CD4-positive, alpha-beta T cell (primary cell): ENCODE data around the gene ZBTB2. TPM values are rescaled to one million over a fixed set of nuclear protein-coding genes. Genes with fewer than 3 reads are reported as not detected.

Experiments used
- ATAC-seq: fragments of 200-7000 bp; cut with Tn5 transposase; one replicate; pipeline ENCODE4 v1.10.0; 2022; ENCODE audit warnings: mild to moderate bottlenecking; ENCODE audit not compliant: poor library complexity
- CTCF ChIA-PET: fragments of 350-600 bp; sonication (Branson Sonifier 250); formaldehyde crosslinking; loops from one replicate; lab custom pipeline; 2021; ENCODE audit warnings: antibody characterized with exemption, inconsistent platforms; lab: Charles Lee
- POLR2A ChIA-PET: fragments of 350-600 bp; sonication (Branson Sonifier 250); formaldehyde crosslinking; loops from one replicate; lab custom pipeline; 2021; ENCODE audit warnings: antibody characterized with exemption, inconsistent platforms; lab: Charles Lee
- DNase-seq, 14 experiments: peaks; one replicate each; pipeline ENCODE4 v3.0.0-alpha.2; 2013 to 2020; ENCODE audit warnings: mixed read lengths in 2 of 14
- H3K27ac ChIP-seq, 2 donors: one replicate each; pipeline versions ENCODE4 v1.5.1 to v1.7.0; 2013; ENCODE audit warnings: low read length in 2 of 2, low read depth in 1 of 2, mild to moderate bottlenecking in 1 of 2
- H3K27me3 ChIP-seq, 2 experiments: 1 replicate in 1 of 2; 2 replicates in 1 of 2; pipeline versions ENCODE4 v1.6.1 to v1.7.0; 2013; ENCODE audit warnings: low read length in 2 of 2, control low read depth in 1 of 2, mild to moderate bottlenecking in 1 of 2, moderate library complexity in 1 of 2; ENCODE audit not compliant: insufficient read depth in 2 of 2, control insufficient read depth in 1 of 2
- H3K36me3 ChIP-seq: one replicate; pipeline ENCODE4 v1.6.1; 2013; ENCODE audit warnings: low read length, control low read depth; ENCODE audit not compliant: insufficient read depth
- H3K4me1 ChIP-seq: one replicate; pipeline ENCODE4 v1.6.1; 2013; ENCODE audit warnings: low read length, control low read depth; ENCODE audit not compliant: insufficient read depth
- H3K4me3 ChIP-seq: one replicate; pipeline ENCODE4 v1.5.1; 2013; ENCODE audit warnings: mild to moderate bottlenecking, low read length, moderate library complexity
- H3K9me3 ChIP-seq, 2 experiments: 1 replicate in 1 of 2; 2 replicates in 1 of 2; pipeline versions ENCODE4 v1.6.1 to v1.7.0; 2013; ENCODE audit warnings: low read length in 2 of 2, mild to moderate bottlenecking in 2 of 2, control low read depth in 1 of 2, moderate library complexity in 1 of 2; ENCODE audit not compliant: control insufficient read depth in 1 of 2, insufficient read depth in 1 of 2
- H3K27ac Mint-ChIP-seq: one replicate; pipeline ENCODE4 v1.8.0; 2020; ENCODE audit warnings: mixed read lengths
- H3K27me3 Mint-ChIP-seq: one replicate; pipeline ENCODE4 v1.8.0; 2021; ENCODE audit warnings: mixed read lengths
- H3K36me3 Mint-ChIP-seq: one replicate; pipeline ENCODE4 v1.8.0; 2021; ENCODE audit warnings: low read depth, mixed read lengths
- H3K4me1 Mint-ChIP-seq: one replicate; pipeline ENCODE4 v1.8.0; 2021; ENCODE audit warnings: low read depth, mixed read lengths
- H3K4me3 Mint-ChIP-seq: one replicate; pipeline ENCODE4 v1.8.0; 2020; ENCODE audit warnings: mild to moderate bottlenecking, mixed read lengths
- H3K9me3 Mint-ChIP-seq: one replicate; pipeline ENCODE4 v1.8.0; 2020; ENCODE audit warnings: mixed read lengths
- intact Hi-C, 2 experiments: fragments of 100-400 bp; cut with DNase I in 1 of 2; cut with micrococcal nuclease in 1 of 2; formaldehyde crosslinking; loops; one replicate each; pipeline versions ENCODE4 v1.15.1 to v1.9.0; 2023 to 2025; cut with DNase I, micrococcal nuclease
- total RNA-seq, 174 experiments: library from RNA in 2 of 174; stranded (reverse) in 2 of 174; gene quantifications; one replicate each; pipeline ENCODE4 v1.2.3 and lab custom pipeline; 2021 to 2026
- TF ChIP-seq, protein P1 (sequence below): fragments of 200-600 bp; IDR thresholded peaks from one replicate; pipeline ENCODE4 v1.8.0; 2022; ENCODE audit warnings: antibody characterized with exemption, mild to moderate bottlenecking

Gene ZBTB2
- total RNA-seq, 2 experiments from 2014 or later, result 18.6 to 19.1 TPM

DNA sequence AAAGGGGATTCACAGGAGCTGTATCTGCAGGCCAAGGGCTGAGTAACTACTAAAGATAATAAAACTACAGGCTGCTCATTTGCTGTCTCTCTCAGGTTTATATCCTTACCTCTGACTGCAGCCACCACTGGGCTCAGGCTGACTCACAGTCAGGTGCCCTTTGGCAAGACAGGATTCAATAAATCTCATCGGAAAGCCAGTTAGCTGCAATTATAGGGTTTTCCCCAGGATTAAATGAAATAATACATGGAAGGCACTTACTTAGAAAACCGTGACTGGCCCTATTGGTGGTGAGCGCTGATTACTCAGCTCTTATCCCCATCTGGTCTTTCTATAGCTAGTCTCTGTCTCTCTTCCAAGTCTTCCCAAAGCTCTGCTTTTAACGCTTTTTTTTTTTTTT lies 34.2 kb upstream of the ZBTB2 start:
- Histone ChIP-seq H3K27ac (no peak overlapping the region), H3K9me3 (no peaks in the 10 kb centered on the region), H3K36me3 (peaks cover 65% of the 10 kb centered on the region), H3K4me1 (no peaks in the 10 kb centered on the region), H3K27me3 (no peaks in the 10 kb centered on the region), H3K4me3 (no peak overlapping the region)
- H3K4me1 Mint-ChIP-seq, result no peaks in the 10 kb centered on the region
- intact Hi-C loops, result no loop called here
- ATAC-seq (no peak), DNase-seq (no peak)
- H3K9me3 Mint-ChIP-seq, result no peaks in the 10 kb centered on the region
- no peak overlapping the region for H3K4me3 Mint-ChIP-seq
- H3K27ac Mint-ChIP-seq, result no peak overlapping the region
- H3K27me3 Mint-ChIP-seq, result no peaks in the 10 kb centered on the region
- POLR2A ChIA-PET, result no interaction called here
- CTCF ChIA-PET, result interaction anchor here (1.0 kb wide), 1 partner anchor 20 kb away, joined by 3 read pairs; no protein-coding TSS in a partner anchor
- H3K36me3 Mint-ChIP-seq, result peaks cover 70% of the 10 kb centered on the region
- TF ChIP-seq, protein P1, sequence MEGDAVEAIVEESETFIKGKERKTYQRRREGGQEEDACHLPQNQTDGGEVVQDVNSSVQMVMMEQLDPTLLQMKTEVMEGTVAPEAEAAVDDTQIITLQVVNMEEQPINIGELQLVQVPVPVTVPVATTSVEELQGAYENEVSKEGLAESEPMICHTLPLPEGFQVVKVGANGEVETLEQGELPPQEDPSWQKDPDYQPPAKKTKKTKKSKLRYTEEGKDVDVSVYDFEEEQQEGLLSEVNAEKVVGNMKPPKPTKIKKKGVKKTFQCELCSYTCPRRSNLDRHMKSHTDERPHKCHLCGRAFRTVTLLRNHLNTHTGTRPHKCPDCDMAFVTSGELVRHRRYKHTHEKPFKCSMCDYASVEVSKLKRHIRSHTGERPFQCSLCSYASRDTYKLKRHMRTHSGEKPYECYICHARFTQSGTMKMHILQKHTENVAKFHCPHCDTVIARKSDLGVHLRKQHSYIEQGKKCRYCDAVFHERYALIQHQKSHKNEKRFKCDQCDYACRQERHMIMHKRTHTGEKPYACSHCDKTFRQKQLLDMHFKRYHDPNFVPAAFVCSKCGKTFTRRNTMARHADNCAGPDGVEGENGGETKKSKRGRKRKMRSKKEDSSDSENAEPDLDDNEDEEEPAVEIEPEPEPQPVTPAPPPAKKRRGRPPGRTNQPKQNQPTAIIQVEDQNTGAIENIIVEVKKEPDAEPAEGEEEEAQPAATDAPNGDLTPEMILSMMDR, result no peak

GRCh38 chr6:151422981-151423380 lies 31.6 kb upstream of the ZBTB2 start:
- intact Hi-C loops, result no loop called here

GRCh38 chr6:151417477-151417876 lies 26.1 kb upstream of the ZBTB2 start:
- ChIA-PET CTCF (no interaction called here), POLR2A (no interaction called here)
- DNase-seq (no peak), ATAC-seq (no peak)
- no peaks in the 10 kb centered on the region for H3K9me3 ChIP-seq
- H3K4me1 ChIP-seq, result peaks cover 15% of the 10 kb centered on the region
- no peak overlapping the region for H3K4me3 ChIP-seq
- peaks cover 30% of the 10 kb centered on the region for H3K4me1 Mint-ChIP-seq
- TF ChIP-seq, protein P1, result no peak
- peaks cover 22% of the 10 kb centered on the region for H3K36me3 ChIP-seq
- peaks cover 5% of the 10 kb centered on the region for H3K9me3 Mint-ChIP-seq
- H3K27ac ChIP-seq, result no peak overlapping the region
- peaks cover 62% of the 10 kb centered on the region for H3K36me3 Mint-ChIP-seq
- no peaks in the 10 kb centered on the region for H3K27me3 ChIP-seq
- H3K27me3 Mint-ChIP-seq, result no peaks in the 10 kb centered on the region
- no peak overlapping the region for H3K4me3 Mint-ChIP-seq
- no peak overlapping the region for H3K27ac Mint-ChIP-seq
- intact Hi-C loops, result no loop called here

More at GRCh38 chr6:151422981-151423380, 31.6 kb upstream of the ZBTB2 start:
- Mint-ChIP-seq H3K27ac (no peak overlapping the region), H3K4me1 (no peaks in the 10 kb centered on the region), H3K27me3 (no peaks in the 10 kb centered on the region), H3K9me3 (no peaks in the 10 kb centered on the region), H3K4me3 (no peak overlapping the region), H3K36me3 (peaks cover 59% of the 10 kb centered on the region)
- H3K36me3 ChIP-seq, result peaks cover 45% of the 10 kb centered on the region
- POLR2A ChIA-PET, result interaction anchor here (0.8 to 1.4 kb wide), 2 partner anchors 9 to 33 kb away, joined by 3 to 6 read pairs; no protein-coding TSS in a partner anchor
- H3K27ac ChIP-seq, result no peak overlapping the region
- H3K4me3 ChIP-seq, result no peak overlapping the region
- no peaks in the 10 kb centered on the region for H3K27me3 ChIP-seq
- no peak for DNase-seq
- TF ChIP-seq, protein P1, result no peak
- no peak for ATAC-seq
- no peaks in the 10 kb centered on the region for H3K9me3 ChIP-seq
- CTCF ChIA-PET, result no interaction called here
- no peaks in the 10 kb centered on the region for H3K4me1 ChIP-seq
